Measurements from ENCODE around the gene CSNK2A1.

CSNK2A1 gene

DNA sequence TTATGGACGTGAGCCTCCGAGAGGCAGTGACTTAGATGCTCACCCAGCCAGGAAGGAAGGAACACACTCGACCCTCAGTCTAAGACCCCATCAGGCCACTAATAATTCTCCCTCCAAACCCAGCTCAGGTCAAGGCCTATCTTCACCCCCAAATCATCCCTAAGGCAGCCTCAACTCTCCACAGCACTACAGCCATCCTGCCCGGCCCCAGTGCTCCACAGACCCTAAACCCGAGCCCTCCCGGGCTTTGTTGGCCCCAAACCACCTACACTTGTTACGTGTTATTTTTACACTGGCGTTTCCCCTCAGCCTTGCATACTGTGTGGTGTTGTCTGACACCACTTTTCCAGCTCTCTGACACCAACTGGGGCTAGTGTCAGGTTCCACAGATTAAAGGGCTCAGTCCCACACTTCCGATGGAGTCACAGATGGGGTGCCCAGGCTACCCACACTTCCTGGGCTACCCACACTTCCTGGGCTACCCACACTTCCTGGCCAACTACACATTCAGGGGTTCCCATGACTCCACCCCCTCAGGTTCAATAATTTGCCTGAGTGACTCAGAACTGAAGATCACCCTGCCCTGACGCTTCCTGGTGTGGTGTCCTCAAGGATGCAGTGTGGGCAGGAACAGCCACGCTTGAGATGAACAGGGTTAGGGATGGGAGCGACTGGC, 110.2 kb downstream of the CSNK2A1 start:
- H3K4me3 ChIP-seq (ENCODE audit: low read depth, low read length): no peak overlapping the region

DNA sequence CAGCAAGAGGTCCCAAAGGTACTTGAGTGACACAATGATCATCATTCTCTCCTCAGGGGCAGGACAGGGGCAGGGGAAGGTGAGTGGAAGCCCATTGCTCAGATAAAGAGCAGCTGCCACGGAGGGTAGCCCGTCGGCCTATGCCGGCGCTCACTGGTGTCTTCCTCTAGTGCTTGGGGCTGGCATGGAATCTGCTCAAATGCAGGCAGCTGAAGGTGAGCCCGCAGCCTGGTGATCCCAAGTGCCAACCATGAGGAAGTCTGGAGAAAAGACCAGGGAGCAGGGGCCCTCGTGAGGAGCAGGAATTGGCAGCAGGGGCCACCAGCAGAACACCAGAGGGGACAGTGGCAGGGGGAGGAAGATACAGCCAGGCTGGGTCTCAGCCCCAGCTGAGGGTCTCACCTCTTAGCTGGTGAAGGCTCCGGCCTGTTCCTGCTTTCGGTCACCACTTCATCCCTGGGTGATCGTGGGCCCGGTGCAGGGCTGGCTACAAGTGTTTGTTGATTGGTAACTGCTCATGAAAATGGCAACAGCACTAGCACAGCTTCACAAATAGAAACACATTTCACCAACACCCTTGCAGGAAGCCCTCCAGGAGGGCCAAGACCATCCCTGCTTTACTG, 110.8 kb downstream of the CSNK2A1 start:
- no peak overlapping the region for H3K4me3 ChIP-seq (ENCODE audit: low read depth, low read length)

DNA sequence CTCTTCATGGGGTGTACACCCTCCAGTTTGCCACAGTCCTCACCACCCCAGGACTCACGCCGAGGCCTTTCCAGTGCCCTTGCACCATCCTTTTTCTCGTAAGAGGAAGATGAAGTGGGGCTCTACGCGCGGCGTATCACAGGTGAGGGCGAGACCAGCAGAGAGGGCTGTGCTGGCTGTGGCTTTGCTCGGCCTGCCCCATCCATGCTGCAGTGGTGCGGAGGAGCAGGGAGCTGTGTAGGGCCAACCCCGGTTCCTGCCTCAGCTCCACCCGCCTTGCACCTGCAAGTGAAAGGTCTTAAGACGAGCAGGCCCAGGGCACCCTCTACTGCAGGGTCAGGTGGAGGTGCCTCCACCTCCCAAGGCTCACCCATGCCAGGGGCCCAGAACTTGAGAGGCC, 111.4 kb downstream of the CSNK2A1 start:
- H3K4me3 ChIP-seq (ENCODE audit: low read depth, low read length): no peak overlapping the region

DNA sequence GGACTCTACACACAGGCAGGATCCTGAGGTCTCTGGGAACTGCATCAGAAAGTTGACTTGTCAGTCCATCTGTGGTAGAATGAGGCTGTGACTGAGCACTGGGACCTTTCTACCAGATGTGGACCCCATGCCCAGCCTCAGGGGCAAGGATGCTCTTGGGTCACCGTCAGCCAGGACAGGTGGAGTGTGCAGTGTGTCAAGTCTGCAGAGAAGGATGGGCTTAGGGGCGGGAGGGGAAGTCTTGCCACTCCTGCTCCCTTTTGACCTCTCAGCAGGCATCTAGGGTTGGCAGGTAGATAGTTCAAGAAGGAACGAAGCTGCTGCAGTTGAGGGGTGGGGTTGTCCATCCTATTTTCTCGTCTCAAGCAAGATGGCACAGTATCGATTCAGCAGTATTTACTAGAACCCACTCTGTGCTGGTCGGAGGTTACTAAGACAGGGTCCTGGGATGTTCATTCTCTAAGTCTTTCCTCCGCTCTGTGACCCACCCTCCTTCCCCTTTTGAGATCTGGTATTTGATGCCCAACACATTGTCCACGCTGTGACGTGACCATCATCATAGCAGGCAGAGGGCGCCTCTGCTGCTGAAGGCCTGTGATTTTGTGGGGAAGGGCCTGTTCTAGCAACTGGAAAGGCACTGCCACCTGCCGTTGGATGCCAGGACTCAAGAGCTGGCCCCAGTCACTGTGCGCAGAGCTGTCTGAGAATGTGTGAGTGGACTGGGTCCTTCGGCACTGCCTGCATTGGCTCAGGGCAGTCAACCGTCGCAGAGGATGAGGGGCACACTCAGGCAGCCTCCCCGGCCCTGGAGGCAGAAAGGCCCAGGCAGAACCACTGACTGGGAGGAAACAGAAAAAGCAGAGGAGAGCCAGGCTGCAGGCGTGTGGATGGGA, 112.3 kb downstream of the CSNK2A1 start:
- no peak overlapping the region for H3K4me3 ChIP-seq (ENCODE audit: low read depth, low read length)

DNA sequence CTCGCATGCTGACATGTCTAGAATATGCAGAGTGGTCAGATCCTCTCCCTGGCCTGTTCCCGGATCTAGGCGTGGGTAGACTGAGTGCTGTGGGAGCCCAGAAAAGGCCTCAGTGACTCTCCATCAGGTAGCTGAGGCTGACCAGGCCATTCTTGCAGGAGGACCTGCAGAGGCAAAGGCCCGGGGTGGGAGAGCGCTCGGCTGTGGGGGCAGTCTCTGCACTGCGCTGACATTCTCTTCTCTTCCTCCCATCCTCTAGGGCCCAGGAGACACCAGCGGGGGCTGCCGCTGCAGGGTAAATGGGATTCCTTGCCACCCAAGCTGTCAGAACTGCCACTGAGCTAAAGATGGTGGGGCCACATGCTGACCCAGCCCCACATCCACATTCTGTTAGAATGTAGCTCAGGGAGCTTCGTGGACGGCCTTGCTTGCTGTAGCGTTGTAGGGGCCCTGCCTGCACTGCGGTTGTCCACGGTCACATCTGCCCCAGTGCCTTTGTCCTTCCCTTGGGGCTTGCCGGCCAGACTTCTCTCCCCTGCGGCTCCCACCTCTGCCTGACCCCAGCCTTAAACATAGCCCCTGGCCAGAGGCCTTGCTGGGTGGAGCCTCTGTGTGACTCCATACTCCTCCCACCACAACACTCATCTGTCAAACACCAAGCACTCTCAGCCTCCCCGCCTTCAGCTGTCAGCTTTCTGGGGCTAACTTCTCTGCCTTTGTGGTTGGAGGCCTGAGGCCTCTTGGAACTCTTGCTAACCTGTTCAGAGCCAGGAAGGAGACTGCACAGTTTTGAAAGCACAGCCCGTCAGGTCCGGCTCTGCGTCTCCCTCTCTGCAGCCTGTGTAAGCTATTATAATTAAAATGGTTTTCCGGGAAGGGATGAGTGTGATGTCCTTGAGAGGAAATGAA, 113.2 kb downstream of the CSNK2A1 start:
- no peak overlapping the region for H3K4me3 ChIP-seq (ENCODE audit: low read depth, low read length)

- no peak overlapping the region for H3K4me3 ChIP-seq (ENCODE audit: low read depth, low read length)
Observed at GRCh38 chr20:428658-429200, 114.9 kb downstream of the CSNK2A1 start.

GRCh38 chr20:427849-428657, 115.5 kb downstream of the CSNK2A1 start:
- no peak overlapping the region for H3K4me3 ChIP-seq (ENCODE audit: low read depth, low read length)

DNA sequence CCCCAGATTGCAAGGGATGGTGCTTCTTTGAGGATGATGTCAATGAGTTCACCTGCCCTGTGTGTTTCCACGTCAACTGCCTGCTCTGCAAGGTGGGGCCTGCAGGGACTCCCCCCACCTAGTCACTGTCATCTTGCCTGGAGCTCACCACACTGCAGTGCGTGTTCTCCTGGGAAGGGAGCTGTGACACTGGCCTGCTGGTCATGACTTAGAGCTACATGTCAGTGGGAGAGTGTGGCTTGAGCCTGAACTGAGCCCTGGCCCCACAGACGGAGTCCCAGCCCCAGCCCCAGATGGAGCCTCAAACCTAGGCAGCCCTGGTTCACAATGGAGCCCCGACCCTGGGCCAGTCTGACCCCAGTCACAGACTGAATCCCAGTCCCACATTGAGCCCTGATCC, 116.2 kb downstream of the CSNK2A1 start:
- no peak overlapping the region for H3K4me3 ChIP-seq (ENCODE audit: low read depth, low read length)

GRCh38 chr20:426566-426965, 117.0 kb downstream of the CSNK2A1 start:
- no peak overlapping the region for H3K4me3 ChIP-seq (ENCODE audit: low read depth, low read length)
